Medulla oblongata (tissue), 1 donor: ENCODE results near the gene CBX8.

Source experiments
- DNase-seq: peaks from one replicate; pipeline ENCODE4 v3.0.0-alpha.2; 2015; ENCODE audit errors: extremely low spot score

The CBX8 gene

GRCh38 chr17:79819534-79820276 lies 22.8 kb upstream of the CBX8 start:
- DNase-seq, result no peak

GRCh38 chr17:79819085-79819484 lies 22.2 kb upstream of the CBX8 start:
- no peak for DNase-seq

- no peak for DNase-seq
Observed at GRCh38 chr17:79818026-79818758, 21.3 kb upstream of the CBX8 start.

- DNase-seq, result no peak
Observed at GRCh38 chr17:79815836-79816461, 19.1 kb upstream of the CBX8 start.

GRCh38 chr17:79814974-79815835 lies 18.3 kb upstream of the CBX8 start:
- DNase-seq, result no peak

- no peak for DNase-seq
Observed at GRCh38 chr17:79814127-79814973, 17.5 kb upstream of the CBX8 start.

- DNase-seq, result no peak
Observed at GRCh38 chr17:79813297-79814126, 16.6 kb upstream of the CBX8 start.

- DNase-seq, result no peak
Observed at GRCh38 chr17:79812353-79813258, 15.7 kb upstream of the CBX8 start.

GRCh38 chr17:79811868-79812352 lies 15.0 kb upstream of the CBX8 start:
- DNase-seq, result no peak

- peak; percentile 55 for DNase-seq
Observed at GRCh38 chr17:79811011-79811867, 14.4 kb upstream of the CBX8 start.

- peak; percentile 72 for DNase-seq
Observed at GRCh38 chr17:79810130-79811010, 13.5 kb upstream of the CBX8 start.

GRCh38 chr17:79809530-79810129 lies 12.8 kb upstream of the CBX8 start:
- DNase-seq, result no peak

- no peak for DNase-seq
Observed at GRCh38 chr17:79808763-79809529, 12.1 kb upstream of the CBX8 start.

GRCh38 chr17:79806863-79807720 lies 10.2 kb upstream of the CBX8 start:
- no peak for DNase-seq

- DNase-seq, result no peak
Observed at GRCh38 chr17:79806446-79806760, 9.5 kb upstream of the CBX8 start.
